GM21576 (cell line): Measurements from ENCODE around the gene SYNJ2.
"Not testable (repeated sequence)": the region's sequence is repeated elsewhere in the genome, so short reads cannot be mapped to it uniquely, and the experiment has no call there.

Experiments used
- ATAC-seq: cut with Tn5 transposase; IDR thresholded peaks from one replicate; pipeline ENCODE4 v1.9.1; 2021; ENCODE audit warnings: mild to moderate bottlenecking, moderate library complexity; ENCODE audit not compliant: unreplicated experiment

SYNJ2 gene

GRCh38 chr6:157956171-157956730 is 25.4 kb upstream of the SYNJ2 start:
- ATAC-seq: no peak

- no peak for ATAC-seq
These were observed 22.0 kb upstream of the SYNJ2 start for GRCh38 chr6:157959451-157960227.

DNA sequence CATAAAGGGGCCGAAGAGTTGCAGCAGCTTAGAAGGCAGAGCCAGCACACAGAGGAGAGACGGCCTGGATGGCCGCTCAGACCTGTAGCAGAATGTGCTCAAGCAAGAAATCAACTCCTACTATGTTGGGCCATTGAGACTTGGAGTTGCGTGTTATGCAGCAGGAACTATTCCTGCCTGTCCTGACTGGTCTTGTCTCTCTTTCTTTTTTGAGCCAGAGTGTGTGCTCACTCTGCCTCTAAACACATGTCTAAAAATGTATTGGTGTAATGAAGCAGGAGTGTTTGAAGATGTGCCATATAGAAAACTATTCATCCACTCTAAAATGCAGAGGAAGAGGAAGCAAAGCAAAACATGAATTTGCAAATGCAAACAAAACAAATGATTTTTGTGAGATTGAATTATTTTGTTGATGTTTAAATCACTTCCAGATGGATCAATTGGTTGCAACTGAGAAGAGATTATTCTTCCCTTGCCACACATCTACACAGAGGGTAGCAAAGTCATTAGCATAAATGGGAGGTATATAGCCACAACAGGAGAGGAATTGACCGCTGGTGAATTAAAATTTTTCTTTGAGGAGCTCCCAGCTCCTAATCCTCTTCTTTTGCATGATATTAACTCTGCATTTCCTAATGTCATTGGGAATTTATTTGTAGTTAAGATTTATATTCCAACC is 20.4 kb upstream of the SYNJ2 start:
- no peak for ATAC-seq

DNA sequence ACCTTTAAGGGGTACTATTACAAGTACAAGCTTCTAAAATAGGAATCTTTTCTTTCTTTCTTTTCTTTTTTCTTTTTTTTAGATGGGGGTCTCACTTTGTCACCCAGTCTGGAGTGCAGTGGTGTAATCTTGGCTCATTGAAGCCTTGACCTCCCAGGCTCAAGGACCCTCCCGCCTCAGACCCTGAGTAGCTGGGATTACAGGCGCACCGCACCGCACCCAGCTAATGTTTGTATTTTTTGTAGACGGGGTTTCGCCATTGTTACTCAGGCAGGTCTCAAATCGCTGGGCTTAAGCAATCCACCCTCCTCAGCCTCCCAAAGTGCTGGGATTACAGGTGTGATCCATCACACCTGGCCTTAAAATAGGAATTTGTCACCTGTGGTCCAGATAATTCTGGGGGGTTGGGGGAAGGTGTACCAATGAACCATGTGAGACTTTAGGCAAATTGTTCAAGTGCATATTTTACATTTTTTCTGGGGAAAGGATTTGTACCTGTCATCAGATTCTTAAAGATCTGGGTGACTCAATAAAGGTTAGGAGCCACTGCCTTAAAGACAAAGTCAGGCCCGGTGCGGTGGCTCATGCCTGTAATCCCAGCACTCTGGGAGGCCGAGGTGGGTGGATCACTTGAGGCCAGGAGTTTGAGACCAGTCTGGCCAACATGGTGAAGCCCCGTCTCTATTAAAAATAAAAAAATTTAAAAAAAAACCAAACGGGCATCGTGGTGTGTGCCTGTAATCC is 19.7 kb upstream of the SYNJ2 start:
- ATAC-seq: no peak

DNA sequence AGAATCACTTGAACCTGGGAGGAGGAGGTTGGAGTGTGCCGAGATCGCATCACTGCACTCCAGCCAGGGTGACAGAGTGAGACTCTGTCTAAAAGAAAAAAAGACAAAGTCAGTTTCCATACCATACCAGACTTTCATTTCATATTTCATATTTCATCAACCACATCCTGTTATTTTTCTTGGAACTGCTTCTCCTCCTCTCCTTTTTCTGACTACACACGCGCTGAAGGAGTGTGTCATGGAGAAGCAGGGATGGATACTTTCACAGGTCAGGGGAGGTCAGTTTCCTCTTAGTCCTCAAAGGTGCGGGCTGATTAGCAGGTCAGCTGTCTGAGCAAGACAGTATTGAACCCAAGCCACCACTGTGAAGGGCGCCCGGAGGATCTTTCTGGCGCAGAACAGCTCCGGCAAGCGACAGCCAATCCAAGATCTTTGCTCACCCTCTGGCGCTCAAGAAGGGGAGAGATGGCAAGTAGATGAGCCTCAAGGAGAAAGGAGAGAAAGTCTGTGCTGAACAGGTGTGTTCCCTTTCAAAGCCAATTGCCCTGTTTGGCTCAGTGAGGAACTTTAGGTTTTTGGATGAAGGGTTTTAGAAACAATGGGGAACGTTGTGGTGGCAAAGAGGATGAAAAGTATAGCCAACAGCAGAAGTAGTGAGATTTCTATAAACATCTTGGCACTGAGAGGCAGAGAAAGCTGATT is 18.9 kb upstream of the SYNJ2 start:
- ATAC-seq: no peak

- ATAC-seq: no peak
These were observed 17.6 kb upstream of the SYNJ2 start for GRCh38 chr6:157964100-157964499.

GRCh38 chr6:157965387-157965786 is 16.3 kb upstream of the SYNJ2 start:
- ATAC-seq: no peak

- ATAC-seq: no peak
These were observed 15.1 kb upstream of the SYNJ2 start for GRCh38 chr6:157966589-157966977.

DNA sequence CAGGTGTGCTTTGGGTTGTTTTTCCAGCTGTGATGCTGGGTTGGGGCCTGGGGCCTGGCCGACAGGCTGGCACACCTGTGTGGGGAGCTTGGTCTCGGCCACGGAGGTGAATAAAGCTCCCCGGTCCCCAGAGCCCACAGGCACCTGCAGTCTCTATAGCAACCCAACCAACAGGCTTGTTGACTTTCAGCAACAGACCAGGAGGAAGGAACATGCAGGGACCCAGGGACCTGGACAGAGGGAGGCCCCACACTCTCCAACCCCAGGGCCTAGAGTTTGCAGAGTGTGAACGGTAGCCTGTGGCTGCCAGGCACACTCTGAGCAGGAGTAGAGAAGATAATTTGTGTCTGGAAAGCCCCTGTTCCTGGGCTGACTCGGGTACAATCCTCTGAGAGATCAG is 14.6 kb upstream of the SYNJ2 start:
- no peak for ATAC-seq

DNA sequence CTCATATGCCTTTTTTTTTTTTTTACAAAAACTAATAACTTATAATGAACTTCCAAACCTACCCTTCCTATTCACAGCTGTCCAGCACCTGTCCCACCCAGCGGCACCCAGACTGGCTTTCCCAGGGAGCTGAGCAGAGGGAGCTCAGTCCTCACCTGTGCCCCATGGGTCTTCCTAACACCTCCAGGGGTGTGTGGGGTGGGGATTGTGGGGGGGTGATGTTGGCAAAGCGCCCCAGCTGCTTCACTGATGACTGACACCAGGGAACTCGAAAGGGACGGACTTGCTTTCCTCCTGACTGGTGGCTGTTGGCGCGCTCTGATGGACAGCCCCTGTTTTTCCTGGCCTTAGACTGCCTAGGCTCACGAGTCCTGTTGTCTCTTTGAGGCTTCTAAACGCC is 14.2 kb upstream of the SYNJ2 start:
- no peak for ATAC-seq

DNA sequence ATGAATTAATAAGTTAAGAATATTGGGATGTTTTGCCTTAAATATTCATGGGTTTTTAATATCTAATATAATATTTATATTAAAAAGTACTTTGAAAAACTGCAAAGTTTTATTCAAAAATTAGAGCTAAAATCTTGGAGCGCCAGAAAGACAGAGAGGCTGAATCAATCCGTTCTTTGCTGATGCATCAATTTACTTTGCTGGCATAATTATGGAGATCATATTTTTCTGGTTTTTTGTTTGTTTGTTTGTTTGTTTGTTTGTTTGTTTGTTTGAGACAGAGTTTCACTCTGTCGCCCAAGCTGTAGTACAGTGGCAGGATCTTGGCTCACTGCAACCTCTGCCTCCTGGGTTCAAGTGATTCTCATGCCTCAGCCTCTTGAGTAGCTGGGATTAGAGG is 9.5 kb upstream of the SYNJ2 start:
- not testable (repeated sequence) for ATAC-seq

DNA sequence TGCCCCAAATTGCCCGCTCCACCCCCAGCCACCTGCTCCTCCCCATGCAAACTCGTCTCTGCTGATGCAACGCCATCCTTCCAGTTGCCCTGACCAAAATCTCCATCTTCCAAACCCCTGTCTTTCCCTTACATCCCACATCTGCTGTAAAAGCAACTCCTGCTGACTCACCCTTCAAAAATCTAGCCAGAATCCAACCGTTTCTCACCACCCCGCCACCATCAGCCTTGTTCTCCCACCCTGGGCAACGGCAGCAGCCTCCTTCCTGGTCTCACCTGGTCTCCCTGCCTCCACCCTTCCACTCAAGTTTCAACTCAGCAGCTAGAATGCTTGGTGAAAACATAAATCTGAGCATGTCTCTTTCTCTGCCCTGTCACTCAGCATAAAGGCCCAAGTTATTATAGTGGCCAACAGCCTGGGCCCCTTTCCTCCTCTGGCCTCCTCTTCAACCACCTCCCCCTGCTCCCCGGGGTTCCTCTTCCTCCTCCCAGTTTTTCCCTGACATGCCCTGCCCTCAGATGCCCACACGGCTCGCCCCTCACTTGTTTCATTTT is 7.2 kb upstream of the SYNJ2 start:
- ATAC-seq: no peak

- no peak for ATAC-seq
These were observed 6.7 kb upstream of the SYNJ2 start for GRCh38 chr6:157974967-157975366.

- no peak for ATAC-seq
These were observed 6.2 kb upstream of the SYNJ2 start for GRCh38 chr6:157975456-157975855.

GRCh38 chr6:157976345-157977175 is 5.1 kb upstream of the SYNJ2 start:
- ATAC-seq: no peak

- no peak for ATAC-seq
These were observed 4.4 kb upstream of the SYNJ2 start for GRCh38 chr6:157977176-157977804.

- no peak for ATAC-seq
These were observed 3.5 kb upstream of the SYNJ2 start for GRCh38 chr6:157978021-157978783.

GRCh38 chr6:157980288-157981131 is 1.2 kb upstream of the SYNJ2 start:
- ATAC-seq: no peak
